Liver (tissue), 9 donors: ENCODE measurements around the gene ADCY2. TPM values are rescaled to one million over a fixed set of nuclear protein-coding genes. Genes with fewer than 3 reads are reported as not detected.

ENCODE experiments used
- DNase-seq: peaks from one replicate; pipeline ENCODE4 v3.0.0-alpha.2; 2017; ENCODE audit warnings: low spot score
- H3K27ac ChIP-seq, 2 donors: one replicate each; pipeline ENCODE4 v1.7.0; 2013; ENCODE audit warnings: inconsistent platforms in 2 of 2, low read length in 2 of 2, control low read depth in 1 of 2, low read depth in 1 of 2, mild to moderate bottlenecking in 1 of 2
- H3K27me3 ChIP-seq, 4 donors: one replicate each; pipeline versions ENCODE4 v1.6.1 to v1.7.0; 2013; ENCODE audit warnings: low read length in 3 of 4, inconsistent platforms in 1 of 4, mild to moderate bottlenecking in 1 of 4, moderate library complexity in 1 of 4; ENCODE audit not compliant: control insufficient read depth in 4 of 4, insufficient read depth in 4 of 4
- H3K36me3 ChIP-seq, 4 donors: one replicate each; pipeline versions ENCODE4 v1.6.1 to v1.7.0; 2013; ENCODE audit warnings: low read length in 3 of 4, mild to moderate bottlenecking in 3 of 4, low read depth in 1 of 4, moderate library complexity in 1 of 4; ENCODE audit not compliant: control insufficient read depth in 4 of 4, insufficient read depth in 3 of 4
- H3K4me1 ChIP-seq, 4 donors: one replicate each; pipeline versions ENCODE4 v1.6.1 to v1.7.0; 2013; ENCODE audit warnings: low read length in 3 of 4, mild to moderate bottlenecking in 3 of 4, moderate library complexity in 1 of 4; ENCODE audit not compliant: control insufficient read depth in 4 of 4, insufficient read depth in 4 of 4
- H3K4me3 ChIP-seq, 3 donors: one replicate each; pipeline versions ENCODE4 v1.6.1 to v1.7.0; 2013; ENCODE audit warnings: low read length in 3 of 3, control low read depth in 1 of 3, low read depth in 1 of 3, mild to moderate bottlenecking in 1 of 3
- H3K9ac ChIP-seq, 2 donors: one replicate each; pipeline ENCODE4 v1.7.0; 2013; ENCODE audit warnings: low read length in 2 of 2, mild to moderate bottlenecking in 2 of 2, moderate library complexity in 2 of 2, control low read depth in 1 of 2, low read depth in 1 of 2
- H3K9me3 ChIP-seq, 4 donors: one replicate each; pipeline versions ENCODE4 v1.6.1 to v1.7.0; 2013; ENCODE audit warnings: low read length in 3 of 4; ENCODE audit not compliant: control insufficient read depth in 4 of 4
- EGR1 ChIP-seq, 2 donors: IDR thresholded peaks; 2 replicates each; pipeline ENCODE4 v1.6.1; 2016 to 2018; ENCODE audit warnings: antibody characterized with exemption in 2 of 2, low read depth in 2 of 2
- FOXA1 ChIP-seq: IDR thresholded peaks from 2 replicates; pipeline ENCODE4 v1.6.1; 2016; ENCODE audit warnings: antibody characterized with exemption
- FOXA2 ChIP-seq: IDR thresholded peaks from 2 replicates; pipeline ENCODE4 v1.6.1; 2016; ENCODE audit warnings: antibody characterized with exemption
- GABPA ChIP-seq, 2 donors: IDR thresholded peaks in 1 of 2; conservative IDR thresholded peaks in 1 of 2; 2 replicates each; pipeline ENCODE4 v1.6.1; 2016; ENCODE audit warnings: antibody characterized with exemption in 2 of 2, mild to moderate bottlenecking in 1 of 2, moderate library complexity in 1 of 2
- HNF4A ChIP-seq, 2 donors: conservative IDR thresholded peaks; 2 replicates each; pipeline ENCODE4 v1.6.1; 2016; ENCODE audit warnings: antibody characterized with exemption in 2 of 2, mild to moderate bottlenecking in 2 of 2
- HNF4G ChIP-seq: IDR thresholded peaks from 2 replicates; pipeline ENCODE4 v1.6.1; 2016; ENCODE audit warnings: antibody characterized with exemption
- JUND ChIP-seq, 2 donors: IDR thresholded peaks; 2 replicates each; pipeline ENCODE4 v1.6.1; 2016; ENCODE audit warnings: antibody characterized with exemption in 2 of 2
- NR2F2 ChIP-seq: IDR thresholded peaks from 2 replicates; pipeline ENCODE4 v1.6.1; 2016; ENCODE audit warnings: antibody characterized with exemption
- RAD21 ChIP-seq, 2 donors: IDR thresholded peaks; 2 replicates each; pipeline ENCODE4 v1.6.1; 2016; ENCODE audit warnings: antibody characterized with exemption in 2 of 2, mild to moderate bottlenecking in 2 of 2
- RXRA ChIP-seq, 2 donors: IDR thresholded peaks; 2 replicates each; pipeline ENCODE4 v1.6.1; 2017 to 2018; ENCODE audit warnings: antibody characterized with exemption in 2 of 2, mild to moderate bottlenecking in 1 of 2
- SP1 ChIP-seq: IDR thresholded peaks from 2 replicates; pipeline ENCODE4 v1.6.1; 2018; ENCODE audit warnings: antibody characterized with exemption, mild to moderate bottlenecking
- TAF1 ChIP-seq: conservative IDR thresholded peaks from 2 replicates; pipeline ENCODE4 v1.6.1; 2016; ENCODE audit warnings: antibody characterized with exemption, mild to moderate bottlenecking
- YY1 ChIP-seq: IDR thresholded peaks from 2 replicates; pipeline ENCODE4 v1.6.1; 2016; ENCODE audit warnings: antibody characterized with exemption, mild to moderate bottlenecking
- WGBS: extraction: QIAGEN DNeasy Blood & Tissue Kit; methylation state at CpG from one replicate; pipeline ENCODE4 v1.1.7; 2013; 5-methylcytosine and 5-hydroxymethylcytosine counted together
- polyA plus RNA-seq, 2 donors: library from polyadenylated mRNA; stranded (reverse) in 1 of 2; unstranded in 1 of 2; fragments of 200-250 nt in 1 of 2; fragments of >200 nt in 1 of 2; fragmentation: Nextera tagmentation in 1 of 2; extraction: Ambion mirVana in 1 of 2; gene quantifications; one replicate each; pipeline versions ENCODE4 v1.2.1 to v1.2.3, GENCODE V29; 2013 to 2015
- total RNA-seq, 2 donors: library from RNA; depleted of rRNA; stranded (reverse); fragments of >200 nt; gene quantifications; one replicate each; pipeline ENCODE4 v1.2.3, GENCODE V29; 2014
- TF ChIP-seq, protein P1 (sequence below): IDR thresholded peaks from 2 replicates; pipeline ENCODE4 v1.6.1; 2016; ENCODE audit warnings: antibody characterized with exemption, mild to moderate bottlenecking
- TF ChIP-seq, protein P2 (sequence below): fragments of 150-350 bp; IDR thresholded peaks from 2 replicates; pipeline ENCODE4 v1.5.1; 2017; ENCODE audit warnings: improper control_type of control experiment, low read depth, low read length; ENCODE audit not compliant: missing input control
- TF ChIP-seq, protein P3 (sequence below): IDR thresholded peaks from 2 replicates; pipeline ENCODE4 v1.6.1; 2016; ENCODE audit warnings: antibody characterized with exemption
- TF ChIP-seq, protein P4 (sequence below): IDR thresholded peaks from 2 replicates; pipeline ENCODE4 v1.6.1; 2016; ENCODE audit warnings: antibody characterized with exemption
- donor health status: healthy.
- donor health status: healthy.
- donor health status: healthy.
- donor health status: healthy.
- donor health status: healthy.

Gene ADCY2
- total and polyA plus RNA-seq, 4 donors = not detected

DNA sequence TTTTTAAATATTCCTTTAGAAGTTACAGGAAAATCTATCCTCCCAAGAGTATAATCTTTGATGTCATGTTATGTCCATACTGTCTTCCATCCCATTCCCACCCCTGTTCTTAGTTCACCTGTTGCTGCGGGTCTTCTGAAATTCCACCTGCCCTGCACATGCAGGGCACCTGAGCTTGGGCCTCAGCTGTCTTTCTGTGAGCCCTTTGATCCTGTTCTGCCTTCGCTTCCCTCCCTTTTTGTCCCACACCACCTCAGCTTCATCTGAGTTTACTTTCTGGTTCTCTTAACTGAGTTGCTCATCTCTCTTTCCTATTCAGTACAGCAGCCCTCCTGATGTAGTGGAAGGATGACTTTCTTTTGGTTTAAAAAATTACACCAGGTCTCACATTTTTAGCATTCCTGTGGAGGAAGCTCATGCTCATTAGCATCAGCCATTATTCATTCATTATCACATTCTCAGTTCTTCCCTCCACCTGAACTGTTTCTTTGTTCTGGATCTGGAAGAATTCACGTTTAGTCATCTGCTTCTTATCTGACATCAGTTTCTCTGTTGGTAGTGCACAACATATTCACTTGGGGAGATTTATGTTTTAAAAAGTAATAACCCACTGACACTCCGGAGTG is 211.0 kb downstream of the ADCY2 start:
- H3K36me3 ChIP-seq = no peaks in the 10 kb centered on the region
- H3K27me3 ChIP-seq = no peaks in the 10 kb centered on the region
- H3K9me3 ChIP-seq = peaks cover 0 to 4% (median 0%) of the 10 kb centered on the region in 4 donors
- TF ChIP-seq YY1 (no peak), HNF4A (conservative IDR thresholded peaks at IDR 0.05) (no peak), SP1 (no peak)
- TF ChIP-seq, protein P1, sequence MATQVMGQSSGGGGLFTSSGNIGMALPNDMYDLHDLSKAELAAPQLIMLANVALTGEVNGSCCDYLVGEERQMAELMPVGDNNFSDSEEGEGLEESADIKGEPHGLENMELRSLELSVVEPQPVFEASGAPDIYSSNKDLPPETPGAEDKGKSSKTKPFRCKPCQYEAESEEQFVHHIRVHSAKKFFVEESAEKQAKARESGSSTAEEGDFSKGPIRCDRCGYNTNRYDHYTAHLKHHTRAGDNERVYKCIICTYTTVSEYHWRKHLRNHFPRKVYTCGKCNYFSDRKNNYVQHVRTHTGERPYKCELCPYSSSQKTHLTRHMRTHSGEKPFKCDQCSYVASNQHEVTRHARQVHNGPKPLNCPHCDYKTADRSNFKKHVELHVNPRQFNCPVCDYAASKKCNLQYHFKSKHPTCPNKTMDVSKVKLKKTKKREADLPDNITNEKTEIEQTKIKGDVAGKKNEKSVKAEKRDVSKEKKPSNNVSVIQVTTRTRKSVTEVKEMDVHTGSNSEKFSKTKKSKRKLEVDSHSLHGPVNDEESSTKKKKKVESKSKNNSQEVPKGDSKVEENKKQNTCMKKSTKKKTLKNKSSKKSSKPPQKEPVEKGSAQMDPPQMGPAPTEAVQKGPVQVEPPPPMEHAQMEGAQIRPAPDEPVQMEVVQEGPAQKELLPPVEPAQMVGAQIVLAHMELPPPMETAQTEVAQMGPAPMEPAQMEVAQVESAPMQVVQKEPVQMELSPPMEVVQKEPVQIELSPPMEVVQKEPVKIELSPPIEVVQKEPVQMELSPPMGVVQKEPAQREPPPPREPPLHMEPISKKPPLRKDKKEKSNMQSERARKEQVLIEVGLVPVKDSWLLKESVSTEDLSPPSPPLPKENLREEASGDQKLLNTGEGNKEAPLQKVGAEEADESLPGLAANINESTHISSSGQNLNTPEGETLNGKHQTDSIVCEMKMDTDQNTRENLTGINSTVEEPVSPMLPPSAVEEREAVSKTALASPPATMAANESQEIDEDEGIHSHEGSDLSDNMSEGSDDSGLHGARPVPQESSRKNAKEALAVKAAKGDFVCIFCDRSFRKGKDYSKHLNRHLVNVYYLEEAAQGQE = no peak
- TF ChIP-seq, protein P2, sequence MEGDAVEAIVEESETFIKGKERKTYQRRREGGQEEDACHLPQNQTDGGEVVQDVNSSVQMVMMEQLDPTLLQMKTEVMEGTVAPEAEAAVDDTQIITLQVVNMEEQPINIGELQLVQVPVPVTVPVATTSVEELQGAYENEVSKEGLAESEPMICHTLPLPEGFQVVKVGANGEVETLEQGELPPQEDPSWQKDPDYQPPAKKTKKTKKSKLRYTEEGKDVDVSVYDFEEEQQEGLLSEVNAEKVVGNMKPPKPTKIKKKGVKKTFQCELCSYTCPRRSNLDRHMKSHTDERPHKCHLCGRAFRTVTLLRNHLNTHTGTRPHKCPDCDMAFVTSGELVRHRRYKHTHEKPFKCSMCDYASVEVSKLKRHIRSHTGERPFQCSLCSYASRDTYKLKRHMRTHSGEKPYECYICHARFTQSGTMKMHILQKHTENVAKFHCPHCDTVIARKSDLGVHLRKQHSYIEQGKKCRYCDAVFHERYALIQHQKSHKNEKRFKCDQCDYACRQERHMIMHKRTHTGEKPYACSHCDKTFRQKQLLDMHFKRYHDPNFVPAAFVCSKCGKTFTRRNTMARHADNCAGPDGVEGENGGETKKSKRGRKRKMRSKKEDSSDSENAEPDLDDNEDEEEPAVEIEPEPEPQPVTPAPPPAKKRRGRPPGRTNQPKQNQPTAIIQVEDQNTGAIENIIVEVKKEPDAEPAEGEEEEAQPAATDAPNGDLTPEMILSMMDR = no peak
- TF ChIP-seq, protein P3, sequence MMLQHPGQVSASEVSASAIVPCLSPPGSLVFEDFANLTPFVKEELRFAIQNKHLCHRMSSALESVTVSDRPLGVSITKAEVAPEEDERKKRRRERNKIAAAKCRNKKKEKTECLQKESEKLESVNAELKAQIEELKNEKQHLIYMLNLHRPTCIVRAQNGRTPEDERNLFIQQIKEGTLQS = no peak
- WGBS = 50% methylated on average over 4 of the region's 4 CpGs
- H3K4me3 ChIP-seq = no peak overlapping the region
- DNase-seq = no peak
- no peaks in the 10 kb centered on the region for H3K4me1 ChIP-seq
- H3K27ac ChIP-seq = no peak overlapping the region
- no peak overlapping the region for H3K9ac ChIP-seq

DNA sequence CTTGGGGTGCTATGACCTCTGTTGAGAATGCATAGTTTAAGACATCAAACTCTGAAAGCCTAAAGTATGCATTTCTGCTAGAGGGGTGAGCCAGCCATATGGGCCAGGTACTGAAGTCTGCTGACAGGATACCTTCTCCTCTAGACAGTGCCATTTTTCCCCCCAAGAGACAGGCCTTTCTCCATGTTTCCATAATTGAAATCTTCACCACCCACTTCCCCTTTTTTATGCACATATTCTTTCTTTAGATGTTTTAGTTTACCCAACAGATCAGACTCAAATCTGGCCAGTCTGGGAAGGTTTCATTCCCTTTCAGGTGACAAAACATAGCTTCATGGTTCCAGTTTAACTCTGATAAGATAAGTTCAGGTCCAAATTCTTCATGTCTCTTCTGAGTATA is 212.8 kb downstream of the ADCY2 start:
- no peaks in the 10 kb centered on the region for H3K4me1 ChIP-seq
- TF ChIP-seq SP1 (no peak), GABPA (IDR thresholded peaks at IDR 0.05 in 1 of 2, conservative IDR thresholded peaks at IDR 0.05 in 1 of 2) (no peak), RXRA (IDR thresholded peaks at IDR 0.05) (no peak), HNF4A (conservative IDR thresholded peaks at IDR 0.05) (no peak), NR2F2 (no peak), TAF1 (no peak), FOXA1 (no peak), FOXA2 (no peak), HNF4G (no peak), YY1 (no peak), RAD21 (IDR thresholded peaks at IDR 0.05) (no peak), JUND (IDR thresholded peaks at IDR 0.05) (no peak), EGR1 (IDR thresholded peaks at IDR 0.05; ENCODE audit: low read depth in 2 of 2) (no peak)
- TF ChIP-seq, protein P4, sequence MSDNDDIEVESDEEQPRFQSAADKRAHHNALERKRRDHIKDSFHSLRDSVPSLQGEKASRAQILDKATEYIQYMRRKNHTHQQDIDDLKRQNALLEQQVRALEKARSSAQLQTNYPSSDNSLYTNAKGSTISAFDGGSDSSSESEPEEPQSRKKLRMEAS = no peak
- TF ChIP-seq, protein P2 = no peak
- TF ChIP-seq, protein P3 = no peak
- TF ChIP-seq, protein P1 = no peak

More for the DNA sequence above, 212.8 kb downstream of the ADCY2 start:
- no peak overlapping the region for H3K4me3 ChIP-seq
- no peaks in the 10 kb centered on the region for H3K9me3 ChIP-seq
- no peaks in the 10 kb centered on the region for H3K36me3 ChIP-seq
- H3K27ac ChIP-seq = no peak overlapping the region
- no peaks in the 10 kb centered on the region for H3K27me3 ChIP-seq
- no peak overlapping the region for H3K9ac ChIP-seq
- no peak for DNase-seq
